ENCODE data around the gene TKT.

The TKT gene

GRCh38 chr3:53191836-53192480 lies 63.9 kb downstream of the TKT start:
- no peak for TF ChIP-seq CTCF (IDR thresholded peaks at IDR 0.05)
- TF ChIP-seq ZFX (IDR thresholded peaks at IDR 0.05; ENCODE audit: borderline replicate concordance), result no peak
- peak overlapping the region; percentile 61; the same call in 1 of the 2 replicates for H3K27ac ChIP-seq

GRCh38 chr3:53190659-53191058 lies 65.2 kb downstream of the TKT start:
- TF ChIP-seq ZFX (IDR thresholded peaks at IDR 0.05; ENCODE audit: borderline replicate concordance), result no peak
- TF ChIP-seq CTCF (IDR thresholded peaks at IDR 0.05), result no peak
- H3K27ac ChIP-seq, result no peak overlapping the region

GRCh38 chr3:53189276-53189675 lies 66.5 kb downstream of the TKT start:
- TF ChIP-seq CTCF (IDR thresholded peaks at IDR 0.05) (no peak), ZFX (IDR thresholded peaks at IDR 0.05; ENCODE audit: borderline replicate concordance) (no peak)
- no peak overlapping the region for H3K27ac ChIP-seq

GRCh38 chr3:53188720-53189119 lies 67.1 kb downstream of the TKT start:
- no peak for TF ChIP-seq CTCF (IDR thresholded peaks at IDR 0.05)
- no peak for TF ChIP-seq ZFX (IDR thresholded peaks at IDR 0.05; ENCODE audit: borderline replicate concordance)
- no peak overlapping the region for H3K27ac ChIP-seq

- no peak for TF ChIP-seq ZFX (IDR thresholded peaks at IDR 0.05; ENCODE audit: borderline replicate concordance)
- no peak for TF ChIP-seq CTCF (IDR thresholded peaks at IDR 0.05)
- no peak overlapping the region for H3K27ac ChIP-seq
Measured at GRCh38 chr3:53188136-53188685, 67.6 kb downstream of the TKT start.

- TF ChIP-seq CTCF (IDR thresholded peaks at IDR 0.05) (no peak), ZFX (IDR thresholded peaks at IDR 0.05; ENCODE audit: borderline replicate concordance) (no peak)
- H3K27ac ChIP-seq, result no peak overlapping the region
Measured at GRCh38 chr3:53187430-53187829, 68.4 kb downstream of the TKT start.

- TF ChIP-seq ZFX (IDR thresholded peaks at IDR 0.05; ENCODE audit: borderline replicate concordance) (no peak), CTCF (IDR thresholded peaks at IDR 0.05) (no peak)
- H3K27ac ChIP-seq, result no peak overlapping the region
Measured at GRCh38 chr3:53186726-53187125, 69.1 kb downstream of the TKT start.

Measured in 22Rv1 (cell line).